G401.6 (cell line): ENCODE results near the gene FAM3B.

Experiments
- FAIRE-seq: peaks from 2 replicates; lab custom pipeline; 2012; peaks lifted over from hg19 to GRCh38; lab: Jason Lieb, UNC

FAM3B gene

GRCh38 chr21:41369105-41369919, 52.7 kb downstream of the FAM3B start:
- no peak for FAIRE-seq

- no peak for FAIRE-seq
Observed at GRCh38 chr21:41369920-41370839, 53.6 kb downstream of the FAM3B start.

GRCh38 chr21:41370840-41371684, 54.5 kb downstream of the FAM3B start:
- FAIRE-seq = no peak

- no peak for FAIRE-seq
Observed at GRCh38 chr21:41371685-41372030, 55.1 kb downstream of the FAM3B start.

GRCh38 chr21:41373253-41373652, 56.7 kb downstream of the FAM3B start:
- no peak for FAIRE-seq

- no peak for FAIRE-seq
Observed at GRCh38 chr21:41373763-41374162, 57.2 kb downstream of the FAM3B start.

- no peak for FAIRE-seq
Observed at GRCh38 chr21:41374177-41374712, 57.6 kb downstream of the FAM3B start.

- FAIRE-seq = no peak
Observed at GRCh38 chr21:41374867-41375533, 58.4 kb downstream of the FAM3B start.

- no peak for FAIRE-seq
Observed at GRCh38 chr21:41375875-41376274, 59.3 kb downstream of the FAM3B start.

- FAIRE-seq = no peak
Observed at GRCh38 chr21:41377715-41378114, 61.1 kb downstream of the FAM3B start.

- FAIRE-seq = no peak
Observed at GRCh38 chr21:41378849-41379248, 62.2 kb downstream of the FAM3B start.

- no peak for FAIRE-seq
Observed at GRCh38 chr21:41379901-41380300, 63.3 kb downstream of the FAM3B start.

- FAIRE-seq = no peak
Observed at GRCh38 chr21:41381731-41382130, 65.1 kb downstream of the FAM3B start.

GRCh38 chr21:41387042-41387819, 70.6 kb downstream of the FAM3B start:
- FAIRE-seq = no peak

- FAIRE-seq = no peak
Observed at GRCh38 chr21:41387824-41388223, 71.2 kb downstream of the FAM3B start.

- FAIRE-seq = no peak
Observed at GRCh38 chr21:41388259-41388658, 71.7 kb downstream of the FAM3B start.

GRCh38 chr21:41390043-41390639, 73.5 kb downstream of the FAM3B start:
- FAIRE-seq = no peak

- no peak for FAIRE-seq
Observed at GRCh38 chr21:41393876-41394465, 77.4 kb downstream of the FAM3B start.

GRCh38 chr21:41396558-41397075, 80.0 kb downstream of the FAM3B start:
- FAIRE-seq = no peak

GRCh38 chr21:41397471-41397891, 80.9 kb downstream of the FAM3B start:
- FAIRE-seq = no peak
